ENCODE data around the gene CENPN. TPM values are rescaled to one million over a fixed set of nuclear protein-coding genes. Genes with fewer than 3 reads are reported as not detected.

The CENPN gene
- total and polyA plus RNA-seq, 4 donors = 3.8 to 9.5 (median 5.9) TPM

GRCh38 chr16:81006211-81006812 is 702 bp upstream of the CENPN start:
- TF ChIP-seq CTCF (IDR thresholded peaks at IDR 0.05; ENCODE audit: control extremely low read depth, extremely low read depth) = no peak
- WGBS, 2 donors = 0 to 1% methylated on average over 49 to 50 of the region's 50 CpGs
- peaks cover 0 to 32% (median 9%) of the 10 kb centered on the region in 5 donors for H3K4me1 ChIP-seq (ENCODE audit: control insufficient read depth in 5 of 5, insufficient read depth in 5 of 5, low read length in 5 of 5)

GRCh38 chr16:81008505-81008789 is 1.4 kb downstream of the CENPN start:
- Histone ChIP-seq H3K36me3 (ENCODE audit: control insufficient read depth in 4 of 4, insufficient read depth in 4 of 4, low read length in 4 of 4) (peaks cover 0 to 5% (median 1%) of the 10 kb centered on the region in 4 donors), H3K4me1 (ENCODE audit: control insufficient read depth in 5 of 5, insufficient read depth in 5 of 5, low read length in 5 of 5) (peaks cover 0 to 29% (median 9%) of the 10 kb centered on the region in 5 donors), H3K9me3 (ENCODE audit: control insufficient read depth in 4 of 4, insufficient read depth in 3 of 4, low read length in 3 of 4) (peaks cover 0 to 2% (median 0%) of the 10 kb centered on the region in 4 donors), H3K27me3 (ENCODE audit: control insufficient read depth in 3 of 3, insufficient read depth in 3 of 3, low read length in 2 of 3) (no peaks in the 10 kb centered on the region), H3K27ac (ENCODE audit: low read depth in 1 of 2, low read length in 1 of 2) (no peak overlapping the region), H3K4me3 (no peak overlapping the region), H3K9ac (ENCODE audit: insufficient read depth in 1 of 2, low read length in 2 of 2) (peak overlapping the region in 1 of 2 donors; percentile 99)
- 95 to 96% methylated on average over 12 of the region's 12 CpGs for WGBS, 2 donors
- no peak for DNase-seq
- no peak for ATAC-seq (ENCODE audit: insufficient read depth, low FRiP score)
- TF ChIP-seq CTCF (IDR thresholded peaks at IDR 0.05; ENCODE audit: control extremely low read depth, extremely low read depth) = no peak

More at GRCh38 chr16:81006211-81006812, 702 bp upstream of the CENPN start:
- Histone ChIP-seq H3K9me3 (ENCODE audit: control insufficient read depth in 4 of 4, insufficient read depth in 3 of 4, low read length in 3 of 4) (peaks cover 0 to 2% (median 0%) of the 10 kb centered on the region in 4 donors), H3K27ac (ENCODE audit: low read depth in 1 of 2, low read length in 1 of 2) (peak overlapping the region; percentile 95), H3K36me3 (ENCODE audit: control insufficient read depth in 4 of 4, insufficient read depth in 4 of 4, low read length in 4 of 4) (peaks cover 0 to 3% (median 0%) of the 10 kb centered on the region in 4 donors), H3K4me3 (peak overlapping the region; percentile 98), H3K9ac (ENCODE audit: insufficient read depth in 1 of 2, low read length in 2 of 2) (peak overlapping the region; percentile 84 to 92), H3K27me3 (ENCODE audit: control insufficient read depth in 3 of 3, insufficient read depth in 3 of 3, low read length in 2 of 3) (no peaks in the 10 kb centered on the region)
- ATAC-seq (ENCODE audit: insufficient read depth, low FRiP score) = peak; percentile 43
- DNase-seq = peak in 2 of 3 donors; percentile 74 to 77

- peaks cover 0 to 6% (median 0%) of the 10 kb centered on the region in 5 donors for H3K4me1 ChIP-seq (ENCODE audit: control insufficient read depth in 5 of 5, insufficient read depth in 5 of 5, low read length in 5 of 5)
- no peak for TF ChIP-seq CTCF (IDR thresholded peaks at IDR 0.05; ENCODE audit: control extremely low read depth, extremely low read depth)
- DNase-seq (no peak), ATAC-seq (ENCODE audit: insufficient read depth, low FRiP score) (no peak)
- peaks cover 4 to 10% (median 7%) of the 10 kb centered on the region in 4 donors for H3K36me3 ChIP-seq (ENCODE audit: control insufficient read depth in 4 of 4, insufficient read depth in 4 of 4, low read length in 4 of 4)
- no peak overlapping the region for H3K9ac ChIP-seq (ENCODE audit: insufficient read depth in 1 of 2, low read length in 2 of 2)
- no peak overlapping the region for H3K4me3 ChIP-seq
- H3K27ac ChIP-seq (ENCODE audit: low read depth in 1 of 2, low read length in 1 of 2) = no peak overlapping the region
- peaks cover 0 to 2% (median 0%) of the 10 kb centered on the region in 4 donors for H3K9me3 ChIP-seq (ENCODE audit: control insufficient read depth in 4 of 4, insufficient read depth in 3 of 4, low read length in 3 of 4)
- WGBS, 2 donors = 94 to 95% methylated on average over 3 of the region's 3 CpGs
- no peaks in the 10 kb centered on the region for H3K27me3 ChIP-seq (ENCODE audit: control insufficient read depth in 3 of 3, insufficient read depth in 3 of 3, low read length in 2 of 3)
Measured at GRCh38 chr16:81012974-81013373, 6.0 kb downstream of the CENPN start.

- no peak overlapping the region for H3K9ac ChIP-seq (ENCODE audit: insufficient read depth in 1 of 2, low read length in 2 of 2)
- WGBS, 2 donors = 95 to 96% methylated on average over 2 of the region's 2 CpGs
- H3K4me1 ChIP-seq (ENCODE audit: control insufficient read depth in 5 of 5, insufficient read depth in 5 of 5, low read length in 5 of 5) = no peaks in the 10 kb centered on the region
- H3K9me3 ChIP-seq (ENCODE audit: control insufficient read depth in 4 of 4, insufficient read depth in 3 of 4, low read length in 3 of 4) = peaks cover 0 to 2% (median 0%) of the 10 kb centered on the region in 4 donors
- H3K27ac ChIP-seq (ENCODE audit: low read depth in 1 of 2, low read length in 1 of 2) = no peak overlapping the region
- DNase-seq = no peak
- TF ChIP-seq CTCF (IDR thresholded peaks at IDR 0.05; ENCODE audit: control extremely low read depth, extremely low read depth) = no peak
- H3K4me3 ChIP-seq = no peak overlapping the region
- H3K36me3 ChIP-seq (ENCODE audit: control insufficient read depth in 4 of 4, insufficient read depth in 4 of 4, low read length in 4 of 4) = peaks cover 5 to 13% (median 8%) of the 10 kb centered on the region in 4 donors
- no peaks in the 10 kb centered on the region for H3K27me3 ChIP-seq (ENCODE audit: control insufficient read depth in 3 of 3, insufficient read depth in 3 of 3, low read length in 2 of 3)
- no peak for ATAC-seq (ENCODE audit: insufficient read depth, low FRiP score)
Measured at GRCh38 chr16:81014672-81015071, 7.7 kb downstream of the CENPN start.

All from lung (tissue), 12 donors.